ENCODE measurements around the gene CFAP299.

Gene CFAP299

GRCh38 chr4:80852061-80852460 is 516.5 kb downstream of the CFAP299 start:
- no peak for DNase-seq

- no peak for DNase-seq
These were observed 538.0 kb downstream of the CFAP299 start for GRCh38 chr4:80873571-80873970.

GRCh38 chr4:80874979-80875378 is 539.4 kb downstream of the CFAP299 start:
- no peak for DNase-seq

GRCh38 chr4:80875642-80876041 is 540.1 kb downstream of the CFAP299 start:
- DNase-seq = no peak

- DNase-seq = no peak
These were observed 541.3 kb downstream of the CFAP299 start for GRCh38 chr4:80876810-80877209.

- DNase-seq = no peak
These were observed 542.7 kb downstream of the CFAP299 start for GRCh38 chr4:80878218-80878617.

GRCh38 chr4:80897537-80898303 is 562.2 kb downstream of the CFAP299 start:
- no peak for DNase-seq

- no peak for DNase-seq
These were observed 565.4 kb downstream of the CFAP299 start for GRCh38 chr4:80900908-80901307.

GRCh38 chr4:80903020-80903419 is 567.5 kb downstream of the CFAP299 start:
- DNase-seq = no peak

GRCh38 chr4:80909938-80910337 is 574.4 kb downstream of the CFAP299 start:
- DNase-seq = no peak

- DNase-seq = no peak
These were observed 575.9 kb downstream of the CFAP299 start for GRCh38 chr4:80911458-80911857.

GRCh38 chr4:80912350-80912749 is 576.8 kb downstream of the CFAP299 start:
- DNase-seq = no peak

GRCh38 chr4:80913381-80913780 is 577.9 kb downstream of the CFAP299 start:
- DNase-seq = no peak

- DNase-seq = no peak
These were observed 581.2 kb downstream of the CFAP299 start for GRCh38 chr4:80916770-80917169.

GRCh38 chr4:80918004-80918403 is 582.5 kb downstream of the CFAP299 start:
- no peak for DNase-seq

GRCh38 chr4:80921441-80921840 is 585.9 kb downstream of the CFAP299 start:
- no peak for DNase-seq

GRCh38 chr4:80922941-80923340 is 587.4 kb downstream of the CFAP299 start:
- no peak for DNase-seq

- DNase-seq = no peak
These were observed 589.8 kb downstream of the CFAP299 start for GRCh38 chr4:80925293-80925692.

- DNase-seq = no peak
These were observed 590.9 kb downstream of the CFAP299 start for GRCh38 chr4:80926446-80926845.

GRCh38 chr4:80926891-80927290 is 591.4 kb downstream of the CFAP299 start:
- no peak for DNase-seq

GRCh38 chr4:80927420-80927819 is 591.9 kb downstream of the CFAP299 start:
- no peak for DNase-seq

- DNase-seq = peak; percentile 51
These were observed 596.1 kb downstream of the CFAP299 start for GRCh38 chr4:80931631-80932081.

GRCh38 chr4:80948141-80948540 is 612.6 kb downstream of the CFAP299 start:
- DNase-seq = no peak

GRCh38 chr4:80948995-80949394 is 613.5 kb downstream of the CFAP299 start:
- DNase-seq = no peak

- DNase-seq = no peak
These were observed 620.9 kb downstream of the CFAP299 start for GRCh38 chr4:80956421-80956820.
